GM19099 (cell line): Measurements from ENCODE around the gene ZCCHC12.

Experiments
- POLR2A ChIP-seq: IDR thresholded peaks from 3 replicates; pipeline ENCODE4 v1.6.1; 2011; ENCODE audit warnings: low read depth; ENCODE audit not compliant: insufficient read length; ENCODE audit errors: extremely low read depth

ZCCHC12 gene

DNA sequence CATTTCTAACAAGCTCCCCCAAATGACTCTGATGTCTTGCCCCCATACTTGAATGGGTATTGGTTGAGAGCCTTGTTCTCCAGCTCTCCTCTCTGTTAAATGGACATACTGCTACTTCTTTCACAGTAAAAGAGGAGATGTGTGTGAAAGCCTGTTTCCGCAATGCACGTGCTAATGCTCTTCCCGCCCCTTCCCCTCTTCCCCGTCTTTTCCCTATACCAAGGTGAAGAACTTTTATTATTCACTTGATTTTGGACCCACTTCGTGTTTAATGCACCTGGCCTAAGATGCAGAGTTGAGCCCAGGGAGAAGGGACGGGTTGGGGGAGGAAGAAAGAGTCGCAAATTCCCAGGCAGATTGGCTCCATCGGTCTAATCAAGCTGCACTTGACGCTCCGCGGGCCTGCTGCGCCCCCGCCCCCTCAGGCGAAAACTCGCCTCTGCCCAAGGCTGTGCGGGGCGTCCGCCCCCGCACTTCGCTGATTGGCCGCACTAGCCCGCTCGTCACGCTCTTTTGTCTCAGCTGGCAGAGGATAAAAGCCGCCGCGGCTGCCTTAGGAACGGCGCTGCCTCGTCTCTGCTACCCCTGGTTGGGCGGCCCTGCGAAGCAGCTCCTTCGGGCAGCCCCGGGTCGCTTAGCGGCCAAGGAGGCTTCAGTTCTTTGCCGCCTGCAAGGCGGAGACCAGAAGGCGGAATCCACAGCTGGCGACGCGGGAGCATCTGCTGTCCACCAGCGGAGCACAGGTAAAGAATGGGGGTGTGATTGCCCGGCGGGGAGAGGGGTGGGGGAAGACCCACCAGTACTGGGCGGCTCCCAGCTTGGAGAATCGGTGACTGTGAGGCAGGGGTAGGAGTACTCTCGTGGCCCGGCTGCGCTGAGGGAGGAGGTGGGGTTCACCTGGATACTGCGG, at the start of gene ZCCHC12:
Gene ZCCHC12 (plus strand): TSS at position 562 of the 910 bp plus-strand sequence. CDS start 1,421 bp downstream, outside the sequence.
- TF ChIP-seq POLR2A, result no peak

DNA sequence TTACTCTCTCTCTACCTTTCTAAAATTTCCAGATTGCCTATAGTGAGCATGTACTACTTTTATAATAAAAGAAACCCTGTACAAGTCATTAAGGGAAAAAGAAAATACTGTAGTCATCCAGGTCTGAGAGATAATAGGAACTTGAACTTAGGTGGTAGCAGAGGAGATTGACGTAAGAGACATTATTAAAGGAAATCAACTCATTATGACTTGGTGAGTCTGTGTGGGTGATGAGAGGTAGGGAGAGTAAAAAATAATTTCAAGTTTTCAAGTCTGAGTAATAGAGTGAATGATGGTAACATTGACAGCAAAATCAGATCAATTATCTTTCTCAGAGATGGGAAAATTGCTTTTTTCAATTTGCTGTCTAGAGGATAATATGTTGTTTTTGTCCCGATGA, 44.0 kb upstream of the ZCCHC12 start:
- TF ChIP-seq POLR2A, result no peak

DNA sequence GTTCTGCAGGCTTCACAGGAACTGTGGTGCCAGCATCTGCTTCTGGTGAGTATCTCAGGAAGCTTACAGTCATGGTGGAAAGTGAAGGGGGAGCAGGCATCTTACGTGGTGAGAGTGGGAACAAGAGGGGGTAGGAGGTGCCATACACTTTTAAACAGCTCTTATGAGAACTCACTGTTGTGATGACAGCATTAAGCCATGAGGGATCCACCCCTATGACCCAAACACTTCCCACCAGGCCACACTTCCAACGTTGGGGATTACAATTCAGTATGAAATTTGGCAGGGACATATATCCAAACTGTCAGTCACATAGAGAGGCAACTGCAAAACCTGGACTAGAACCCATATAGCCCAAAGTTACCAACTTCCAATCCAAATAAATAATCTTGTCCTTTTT, 43.1 kb upstream of the ZCCHC12 start:
- TF ChIP-seq POLR2A, result no peak

DNA sequence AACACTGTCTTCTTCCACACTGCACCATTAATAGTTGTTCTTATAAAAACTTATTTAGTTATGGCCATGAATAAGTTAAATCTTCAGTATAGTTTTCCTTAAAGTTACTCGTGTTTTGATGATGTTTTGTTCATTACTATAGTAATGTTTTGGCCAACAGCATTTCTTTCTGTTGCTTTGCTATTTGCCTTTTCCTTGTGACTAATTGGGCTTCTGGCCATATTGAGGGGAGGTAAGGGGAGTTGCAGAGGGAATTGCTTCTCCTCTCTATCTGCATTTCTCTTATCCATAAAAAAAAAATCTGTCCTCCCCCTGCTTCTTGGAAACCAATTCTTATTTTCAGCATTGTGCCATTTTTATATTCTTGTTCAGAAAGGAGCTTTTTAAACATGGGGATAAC, 42.7 kb upstream of the ZCCHC12 start:
- TF ChIP-seq POLR2A, result no peak

DNA sequence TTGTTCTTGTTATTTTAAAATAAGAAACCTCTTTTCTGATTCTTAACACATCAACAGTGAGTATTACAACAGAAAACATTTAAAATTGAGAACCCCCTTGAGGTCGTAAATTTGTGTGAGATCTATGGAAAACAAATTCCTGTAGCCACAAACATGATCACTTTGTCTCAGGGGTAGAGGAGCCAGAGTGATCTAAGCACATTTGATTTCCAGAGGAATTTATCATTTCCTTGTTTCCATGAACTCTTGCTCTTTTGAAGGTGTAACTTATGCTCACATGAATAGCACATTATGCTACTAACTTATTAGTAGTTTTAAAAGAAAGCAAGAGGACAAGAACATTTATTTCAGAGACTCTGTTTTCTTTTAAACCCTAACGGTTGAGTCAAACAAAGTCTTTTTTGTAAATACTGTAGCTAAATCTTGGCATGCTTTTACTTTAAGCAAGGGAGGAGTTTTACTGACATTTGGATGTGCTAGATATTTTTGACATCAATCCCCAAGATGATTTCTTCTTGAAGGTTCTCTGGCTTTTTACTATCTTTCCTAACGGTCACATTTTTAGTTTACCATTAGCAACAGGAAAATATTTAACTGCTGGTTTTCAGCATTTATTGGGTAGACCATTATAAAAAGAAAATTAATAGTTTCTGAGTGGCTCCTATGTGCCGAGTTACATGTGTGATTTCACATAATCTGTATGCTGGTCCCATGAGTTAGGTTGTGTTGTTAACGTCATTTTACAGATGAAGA, 27.9 kb upstream of the ZCCHC12 start:
- TF ChIP-seq POLR2A, result no peak

DNA sequence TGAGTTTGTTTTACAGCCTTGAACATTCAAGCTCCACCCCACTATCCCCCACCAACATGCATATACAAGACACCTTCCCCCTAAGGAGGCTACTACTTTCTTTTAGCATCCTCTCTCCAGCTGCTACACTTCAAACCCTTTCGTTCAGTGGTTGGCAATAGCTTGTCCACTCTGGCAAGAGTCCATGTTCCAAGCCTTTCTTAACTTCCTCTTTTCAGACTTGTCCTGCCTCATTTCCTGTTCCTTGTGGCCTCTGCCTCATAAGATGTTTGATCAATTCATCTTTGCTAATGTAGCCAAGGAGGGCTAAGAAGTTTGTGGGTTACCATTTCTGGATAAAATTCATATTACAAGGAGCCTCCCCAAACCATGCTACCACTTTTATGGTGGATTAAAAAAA, 20.8 kb upstream of the ZCCHC12 start:
- TF ChIP-seq POLR2A, result no peak

DNA sequence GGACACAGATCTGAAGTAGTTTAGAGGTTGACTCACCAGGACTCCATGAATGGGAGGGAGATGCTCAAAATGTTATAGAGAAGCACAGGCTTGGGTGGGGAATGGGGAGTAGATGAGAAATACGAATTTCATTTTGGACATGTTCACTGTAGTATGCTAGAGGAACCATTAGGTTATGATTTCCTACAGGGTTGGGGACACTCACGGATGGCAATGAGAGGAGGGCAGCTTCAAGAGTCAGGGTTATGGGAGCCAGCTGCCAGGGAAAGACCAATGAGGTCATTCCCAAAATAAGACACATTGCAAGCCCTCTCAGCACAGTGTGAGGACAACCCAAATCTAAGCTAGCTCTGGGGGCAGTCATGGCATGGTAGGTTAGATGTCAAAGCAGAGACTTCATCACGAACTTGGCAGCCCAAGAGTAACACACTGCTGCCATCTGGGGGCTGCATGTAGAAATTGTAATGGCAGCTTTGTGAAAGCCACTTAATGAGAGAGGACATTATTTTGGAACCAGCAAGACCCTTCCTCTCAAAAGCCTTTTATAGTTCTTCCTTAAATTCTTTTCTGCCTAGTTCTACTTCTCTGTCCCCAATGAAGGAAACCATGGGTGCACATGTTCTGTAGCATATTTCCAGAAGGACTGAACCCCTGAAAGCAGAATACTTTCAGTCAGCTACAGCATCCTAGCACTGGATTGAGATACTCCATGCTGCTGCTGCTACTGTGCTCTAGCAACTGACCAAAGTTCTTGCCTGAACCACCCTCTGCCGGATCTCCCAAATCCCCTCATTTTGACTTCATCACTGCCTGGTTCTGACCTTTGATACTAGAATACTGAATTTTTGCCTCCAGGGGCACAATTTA, 16.2 kb upstream of the ZCCHC12 start:
- no peak for TF ChIP-seq POLR2A

DNA sequence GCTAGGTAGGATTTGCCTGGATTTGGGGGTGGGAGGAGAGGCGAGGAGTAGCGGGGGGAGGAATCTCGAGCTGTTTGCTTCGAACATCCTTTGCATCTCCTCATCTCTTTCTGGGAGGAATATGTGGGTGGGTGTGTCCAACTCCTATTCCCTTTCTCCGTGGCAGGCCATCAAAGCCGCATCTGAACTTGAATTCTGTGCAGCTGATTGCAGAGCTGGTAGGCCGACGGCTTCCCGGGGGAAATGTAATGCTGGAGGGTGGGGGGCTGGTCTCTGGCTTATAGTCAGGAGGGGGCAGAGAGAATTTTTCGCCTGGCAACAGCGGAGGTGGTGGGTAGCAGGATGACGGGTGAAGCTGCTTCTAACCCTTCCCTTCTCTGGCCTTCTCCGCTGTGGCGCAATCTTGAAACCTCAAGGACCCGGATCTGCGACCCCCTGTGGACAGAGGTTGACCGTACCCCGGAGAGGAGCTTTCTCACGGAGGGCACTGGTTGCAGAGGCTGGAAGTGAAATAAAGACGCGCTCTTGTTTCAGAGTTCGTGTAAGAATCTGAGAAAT, 628 bp downstream of the ZCCHC12 start:
- no peak for TF ChIP-seq POLR2A

DNA sequence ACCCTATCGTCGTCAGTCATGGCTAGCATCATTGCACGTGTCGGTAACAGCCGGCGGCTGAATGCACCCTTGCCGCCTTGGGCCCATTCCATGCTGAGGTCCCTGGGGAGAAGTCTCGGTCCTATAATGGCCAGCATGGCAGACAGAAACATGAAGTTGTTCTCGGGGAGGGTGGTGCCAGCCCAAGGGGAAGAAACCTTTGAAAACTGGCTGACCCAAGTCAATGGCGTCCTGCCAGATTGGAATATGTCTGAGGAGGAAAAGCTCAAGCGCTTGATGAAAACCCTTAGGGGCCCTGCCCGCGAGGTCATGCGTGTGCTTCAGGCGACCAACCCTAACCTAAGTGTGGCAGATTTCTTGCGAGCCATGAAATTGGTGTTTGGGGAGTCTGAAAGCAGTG, 1.6 kb downstream of the ZCCHC12 start:
- no peak for TF ChIP-seq POLR2A

DNA sequence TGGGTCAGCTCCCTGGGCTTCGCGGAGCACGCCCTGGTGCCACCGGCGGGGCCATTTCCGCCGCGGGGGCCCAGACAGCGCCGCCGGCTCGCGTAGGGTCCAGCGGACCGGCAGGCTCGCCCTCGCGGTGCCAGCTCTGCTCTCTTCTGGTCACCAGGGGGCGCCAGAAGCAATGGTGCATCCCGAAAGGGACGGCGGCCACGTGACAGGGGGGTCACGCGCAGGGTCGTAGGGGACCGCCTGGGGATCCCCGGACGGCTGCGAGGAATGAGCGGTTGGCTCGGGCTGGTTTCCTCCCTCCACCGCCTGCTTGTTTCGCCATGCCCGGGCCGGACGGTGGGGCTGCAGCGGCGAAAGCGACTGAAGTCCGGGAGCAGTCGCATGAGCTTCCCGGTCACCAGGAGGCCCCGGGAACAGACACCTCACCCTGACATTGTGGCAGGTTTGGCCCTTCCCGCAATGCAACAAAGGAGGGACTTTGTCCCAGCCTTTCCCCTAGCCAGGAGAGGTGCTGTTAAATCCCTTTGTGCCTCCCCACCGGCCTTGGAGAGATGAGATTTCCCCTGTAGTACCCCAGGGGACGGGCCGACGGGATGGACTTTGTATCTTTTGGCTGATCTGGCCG, 15.8 kb downstream of the ZCCHC12 start:
- no peak for TF ChIP-seq POLR2A

DNA sequence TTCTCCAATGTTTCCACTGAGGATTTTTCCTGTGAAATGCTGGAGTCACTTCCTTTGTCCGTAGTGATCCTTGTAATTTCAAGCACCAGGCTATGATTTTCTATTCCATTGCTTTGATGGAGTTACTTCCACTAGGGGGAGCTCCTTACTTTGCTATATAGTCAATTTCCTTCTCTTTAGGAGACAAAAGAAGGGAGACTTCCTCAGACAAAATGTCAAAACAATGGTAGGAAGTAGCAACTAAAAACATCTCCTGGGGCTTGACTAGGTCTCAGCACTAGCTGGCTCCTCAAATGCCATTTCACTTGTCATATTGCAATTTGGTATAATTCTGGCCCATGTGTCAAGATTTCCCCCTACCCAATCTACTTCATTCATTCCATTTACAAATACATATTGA, 24.1 kb downstream of the ZCCHC12 start:
- no peak for TF ChIP-seq POLR2A

DNA sequence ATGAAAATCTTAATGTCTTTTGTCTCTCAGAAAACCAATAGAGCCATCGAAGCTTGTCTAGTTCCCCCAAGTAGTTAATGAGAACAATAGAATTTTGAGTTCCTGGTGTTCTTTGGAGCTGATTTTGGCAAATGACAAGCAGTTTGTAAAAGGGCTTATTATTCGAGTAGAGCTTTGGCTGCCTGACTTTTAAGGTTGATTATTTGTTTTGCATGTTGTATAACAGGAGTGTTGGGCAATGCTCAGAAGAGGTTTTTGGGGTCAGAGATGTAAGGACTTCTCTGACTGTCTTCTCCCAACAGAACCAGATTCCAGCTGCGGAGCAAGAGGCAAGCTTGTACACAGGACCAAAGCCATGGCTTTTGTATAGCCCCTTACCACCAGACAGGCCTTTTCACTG, 30.0 kb downstream of the ZCCHC12 start:
- TF ChIP-seq POLR2A, result no peak

DNA sequence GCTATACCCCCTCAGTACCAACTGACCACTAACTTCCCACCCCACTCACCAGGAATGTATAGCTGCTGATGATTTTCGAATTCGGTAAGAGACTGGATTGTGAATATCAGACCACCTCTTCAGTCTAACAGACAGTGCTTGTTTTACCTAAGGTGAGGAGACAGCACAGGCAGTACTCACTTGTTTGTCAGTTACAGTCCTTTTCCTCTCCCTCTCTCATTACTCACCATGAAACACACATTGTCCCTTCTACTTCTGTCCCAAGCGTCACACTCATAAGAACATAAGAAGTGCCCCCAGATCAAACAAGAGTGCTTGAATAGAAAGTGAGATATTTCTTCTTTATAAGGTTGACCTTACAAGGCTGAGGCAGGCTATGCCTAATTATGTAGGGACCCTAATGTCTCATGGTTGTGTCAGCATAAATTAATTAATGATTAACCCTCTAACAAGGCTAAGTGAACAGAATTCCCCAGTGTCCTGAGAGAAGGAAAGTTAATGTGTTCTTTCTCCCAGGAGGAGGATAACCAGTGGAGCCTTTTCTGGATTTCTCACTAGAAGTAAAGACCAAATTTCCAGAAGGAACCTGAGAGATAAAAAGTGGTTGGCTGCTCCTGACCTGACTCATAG, 32.2 kb downstream of the ZCCHC12 start:
- no peak for TF ChIP-seq POLR2A

DNA sequence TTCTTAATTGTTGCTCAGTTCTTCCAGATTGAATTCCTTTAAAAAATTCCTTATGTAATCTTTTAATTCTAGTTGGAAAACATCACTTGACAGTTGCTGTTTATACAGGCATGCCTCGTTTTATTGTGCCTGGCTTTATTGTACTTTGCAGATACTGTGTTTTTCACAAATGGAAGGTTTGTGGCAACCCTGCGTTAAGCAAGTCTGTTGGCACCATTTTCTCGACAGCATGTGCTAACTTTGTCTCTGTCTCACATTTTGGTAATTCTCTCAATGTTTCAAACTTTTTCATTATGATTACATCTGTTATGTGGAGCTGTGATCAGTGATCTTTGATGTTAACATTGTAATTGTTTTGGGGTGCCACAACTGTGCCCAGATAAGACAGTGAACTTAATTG, 33.4 kb downstream of the ZCCHC12 start:
- no peak for TF ChIP-seq POLR2A
